Measurements from ENCODE around the gene UBB. TPM values are rescaled to one million over a fixed set of nuclear protein-coding genes. Genes with fewer than 3 reads are reported as not detected.

Gene UBB
- total RNA-seq, 4 donors from 2014 or later, result 535 to 1,039 (median 667) TPM

GRCh38 chr17:16432017-16432416 is 51.1 kb downstream of the UBB start:
- TF ChIP-seq CTCF (IDR thresholded peaks at IDR 0.05) (no peak), POLR2A (IDR thresholded peaks at IDR 0.05) (no peak)
- Histone ChIP-seq H3K27ac (no peak overlapping the region), H3K9me3 (no peaks in the 10 kb centered on the region), H3K4me3 (no peak overlapping the region), H3K27me3 (no peaks in the 10 kb centered on the region), H3K36me3 (no peaks in the 10 kb centered on the region), H3K4me1 (no peaks in the 10 kb centered on the region)
- DNase-seq, result no peak
- intact Hi-C loops (cut with DNase I; ENCODE audit: low total_unique reads), result no loop called here

Other genes starting within 250 kb of the UBB start
- gene NCOR1, start 165.6 kb upstream of the UBB start, total RNA-seq, result 100 to 1,000 TPM; 117 to 195 (median 147) TPM
- 10 to 100 TPM; 18.2 to 74.0 (median 40.3) TPM for gene PIGL, start 163.9 kb upstream of the UBB start, total RNA-seq
- 10 to 100 TPM; 35.5 to 74.4 (median 53.5) TPM for gene CENPV, start 27.6 kb upstream of the UBB start, total RNA-seq
- 10 to 100 TPM in 2 of 4 donors, 1 to 10 TPM in 2; 6.2 to 26.2 (median 12.9) TPM for gene TRPV2, start 34.5 kb downstream of the UBB start, total RNA-seq
- 1 to 10 TPM in 3 of 4 donors, under 1 TPM in 1; 0.26 to 6.0 (median 3.7) TPM for gene LRRC75A, start 111.1 kb downstream of the UBB start, total RNA-seq
- 10 to 100 TPM in 1 of 4 donors, 1 to 10 TPM in 3; 4.6 to 29.5 (median 5.4) TPM for gene ZNF287, start 188.1 kb downstream of the UBB start, total RNA-seq